Activated T-helper 1 cell treated with anti-CD3 and anti-CD28 coated beads, Interleukin-12 subunit alpha, Interleukin-12 subunit beta, Interleukin-2, Interleukin-4 antibody, amounts not matched to agents 30 ng/mL and 10 ng/mL and 1 ng/mL, durations not matched to agents 14 hours and 24 hours and 36 hours (primary cell): Measurements from ENCODE around the gene TRIM65. TPM values are rescaled to one million over a fixed set of nuclear protein-coding genes. Genes with fewer than 3 reads are reported as not detected.

ENCODE experiments used
- DNase-seq: peaks from one replicate; pipeline ENCODE4 v3.0.0; 2021; ENCODE audit warnings: low spot score
- H3K27ac Mint-ChIP-seq: one replicate; pipeline ENCODE4 v1.8.0; 2021; ENCODE audit warnings: mild to moderate bottlenecking, mixed read lengths
- H3K27me3 Mint-ChIP-seq: one replicate; pipeline ENCODE4 v1.8.0; 2022; ENCODE audit warnings: mild to moderate bottlenecking, moderate library complexity, mixed read lengths; ENCODE audit not compliant: insufficient read depth
- H3K36me3 Mint-ChIP-seq: one replicate; pipeline ENCODE4 v1.8.0; 2021; ENCODE audit warnings: low read depth, mixed read lengths
- H3K4me1 Mint-ChIP-seq: one replicate; pipeline ENCODE4 v1.8.0; 2021; ENCODE audit warnings: low read depth, mixed read lengths
- H3K4me3 Mint-ChIP-seq: one replicate; pipeline ENCODE4 v1.8.0; 2021; ENCODE audit warnings: mild to moderate bottlenecking, moderate library complexity, mixed read lengths
- H3K9me3 Mint-ChIP-seq: one replicate; pipeline ENCODE4 v1.8.0; 2021; ENCODE audit warnings: mixed read lengths
- intact Hi-C: fragments of 100-400 bp; cut with micrococcal nuclease; formaldehyde crosslinking; loops from one replicate; pipeline ENCODE4 v1.15.1; 2024
- total RNA-seq: library from RNA; stranded (reverse); gene quantifications from 2 replicates; pipeline ENCODE4 v1.2.3, GENCODE V29; 2022

Gene TRIM65, protein sequence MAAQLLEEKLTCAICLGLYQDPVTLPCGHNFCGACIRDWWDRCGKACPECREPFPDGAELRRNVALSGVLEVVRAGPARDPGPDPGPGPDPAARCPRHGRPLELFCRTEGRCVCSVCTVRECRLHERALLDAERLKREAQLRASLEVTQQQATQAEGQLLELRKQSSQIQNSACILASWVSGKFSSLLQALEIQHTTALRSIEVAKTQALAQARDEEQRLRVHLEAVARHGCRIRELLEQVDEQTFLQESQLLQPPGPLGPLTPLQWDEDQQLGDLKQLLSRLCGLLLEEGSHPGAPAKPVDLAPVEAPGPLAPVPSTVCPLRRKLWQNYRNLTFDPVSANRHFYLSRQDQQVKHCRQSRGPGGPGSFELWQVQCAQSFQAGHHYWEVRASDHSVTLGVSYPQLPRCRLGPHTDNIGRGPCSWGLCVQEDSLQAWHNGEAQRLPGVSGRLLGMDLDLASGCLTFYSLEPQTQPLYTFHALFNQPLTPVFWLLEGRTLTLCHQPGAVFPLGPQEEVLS
- total RNA-seq = 45.0 and 53.7 TPM in 2 replicates

DNA sequence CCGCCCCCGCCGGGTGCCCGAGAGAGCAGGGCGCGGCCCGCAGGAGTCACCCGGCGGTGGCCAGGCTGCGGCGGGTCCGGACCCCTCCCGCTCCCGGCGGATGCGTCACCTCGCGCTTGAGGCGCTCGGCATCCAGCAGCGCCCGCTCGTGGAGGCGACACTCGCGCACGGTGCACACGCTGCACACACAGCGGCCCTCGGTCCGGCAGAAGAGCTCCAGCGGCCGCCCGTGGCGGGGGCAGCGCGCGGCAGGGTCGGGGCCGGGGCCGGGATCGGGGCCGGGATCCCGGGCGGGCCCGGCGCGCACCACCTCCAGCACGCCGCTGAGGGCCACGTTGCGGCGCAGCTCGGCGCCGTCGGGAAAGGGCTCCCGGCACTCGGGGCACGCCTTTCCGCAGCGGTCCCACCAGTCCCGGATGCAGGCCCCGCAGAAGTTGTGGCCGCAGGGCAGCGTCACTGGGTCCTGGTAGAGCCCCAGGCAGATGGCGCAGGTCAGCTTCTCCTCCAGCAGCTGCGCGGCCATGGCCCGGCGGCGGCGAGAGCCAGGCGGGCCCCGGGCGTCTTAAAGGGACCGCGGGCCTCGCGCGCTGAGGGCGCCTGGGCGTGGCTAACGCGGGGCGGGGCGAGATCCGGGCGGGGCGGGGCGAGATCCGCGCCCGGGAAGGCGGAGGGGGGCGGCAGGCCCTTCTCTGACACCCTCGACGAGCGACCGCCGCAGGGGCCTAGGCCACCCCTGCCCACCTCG lies at the start of gene TRIM65:
TRIM65 (minus strand) TSS at position 537 of the 745 bp plus-strand sequence; CDS start at position 523, 14 bp downstream.
- Mint-ChIP-seq H3K27ac (peak within 1 kb of the TSS; percentile 77), H3K4me1 (peaks cover 26% of the 10 kb centered on the region), H3K9me3 (no peaks in the 10 kb centered on the region), H3K27me3 (no peaks in the 10 kb centered on the region), H3K4me3 (peak within 1 kb of the TSS; percentile 91), H3K36me3 (peaks cover 21% of the 10 kb centered on the region)
- DNase-seq = peak; percentile 73
- intact Hi-C loops = loop anchor here (1.0 to 5.0 kb wide), 3 partner anchors 8 to 119 kb away; partner anchors contain the start of genes MRPL38 and WBP2

DNA sequence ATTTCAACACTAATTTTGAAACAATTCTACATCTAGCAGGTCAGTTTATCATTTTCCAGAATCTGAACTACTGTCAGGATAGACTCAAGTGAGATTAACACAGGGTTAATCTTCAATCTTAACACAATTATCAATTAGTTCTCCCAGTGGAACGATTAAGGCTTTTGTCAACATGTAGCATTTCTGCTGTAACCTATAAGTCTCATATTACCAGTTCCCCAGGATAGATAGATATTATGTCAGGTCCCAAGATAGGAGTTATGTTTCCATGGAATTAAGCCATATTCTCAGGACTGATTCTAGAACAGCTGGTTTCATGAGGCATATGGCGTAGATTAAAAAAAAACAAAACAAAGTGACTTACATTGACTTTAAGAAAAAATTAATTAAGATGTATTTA lies 48.5 kb upstream of the TRIM65 start:
- Mint-ChIP-seq H3K36me3 (peaks cover 9% of the 10 kb centered on the region), H3K4me3 (no peak overlapping the region), H3K4me1 (peaks cover 12% of the 10 kb centered on the region), H3K27ac (no peak overlapping the region), H3K9me3 (no peaks in the 10 kb centered on the region), H3K27me3 (no peaks in the 10 kb centered on the region)
- DNase-seq = no peak
- intact Hi-C loops = no loop called here

DNA sequence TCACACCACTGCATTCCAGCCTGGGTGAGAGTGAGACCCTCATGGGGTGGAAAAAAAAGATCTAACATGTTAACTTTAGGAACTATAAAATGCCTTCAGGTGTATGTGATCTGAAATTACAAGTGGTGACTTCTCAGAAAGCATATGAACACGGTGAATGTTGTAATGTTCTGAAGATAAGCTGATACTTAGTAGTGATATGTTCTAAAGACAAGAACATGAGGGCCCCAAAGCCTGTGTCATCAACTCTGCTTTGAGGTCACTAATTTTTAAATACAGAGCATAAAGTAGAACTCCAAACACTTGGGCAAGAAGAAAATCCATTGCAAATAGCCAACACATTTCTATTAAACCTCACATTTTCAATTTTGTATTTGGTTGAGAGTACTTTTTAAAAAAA lies 46.7 kb upstream of the TRIM65 start:
- H3K27me3 Mint-ChIP-seq = no peaks in the 10 kb centered on the region
- H3K9me3 Mint-ChIP-seq = no peaks in the 10 kb centered on the region
- H3K36me3 Mint-ChIP-seq = peaks cover 5% of the 10 kb centered on the region
- no peak overlapping the region for H3K27ac Mint-ChIP-seq
- intact Hi-C loops = no loop called here
- peaks cover 13% of the 10 kb centered on the region for H3K4me1 Mint-ChIP-seq
- no peak overlapping the region for H3K4me3 Mint-ChIP-seq
- DNase-seq = no peak

DNA sequence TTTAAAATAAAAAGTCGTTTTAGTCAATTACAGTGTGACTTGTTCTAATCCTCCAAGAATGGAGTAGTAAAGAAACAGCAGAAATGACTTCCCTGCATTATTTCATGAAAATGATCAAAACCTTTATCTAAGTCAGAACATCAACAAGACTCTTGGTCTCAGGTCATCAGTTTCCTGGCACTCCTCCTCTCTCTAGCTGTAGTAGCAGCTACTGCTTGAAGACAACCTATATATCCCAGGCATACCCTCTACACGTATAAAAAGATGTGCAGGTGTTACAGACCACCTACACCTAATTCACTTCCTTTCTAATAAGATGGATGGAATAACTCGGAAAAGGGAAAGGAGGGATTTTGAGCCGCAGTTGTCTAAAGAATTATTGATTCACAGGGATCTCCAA lies 45.7 kb upstream of the TRIM65 start:
- no peak for DNase-seq

DNA sequence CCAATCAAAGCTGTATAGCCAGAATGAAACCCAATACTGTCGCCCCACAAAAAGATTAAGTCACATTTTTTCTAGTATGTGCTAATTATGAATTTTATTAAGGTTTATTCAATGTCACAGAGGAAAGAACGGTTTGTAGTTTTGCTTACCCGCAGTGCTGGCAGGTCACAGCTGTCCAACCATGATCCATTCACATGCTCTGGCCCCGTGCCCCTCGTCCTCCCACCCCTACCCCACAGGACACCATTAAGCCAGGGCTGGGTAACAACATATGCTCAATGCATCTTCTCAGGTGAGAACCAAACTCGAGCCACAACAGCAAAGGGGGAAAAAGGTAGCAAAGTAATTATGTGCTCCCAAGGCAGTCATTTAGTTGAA lies 44.7 kb upstream of the TRIM65 start:
- Mint-ChIP-seq H3K4me3 (peak overlapping the region; percentile 88), H3K9me3 (no peaks in the 10 kb centered on the region), H3K27ac (peak overlapping the region; percentile 13), H3K36me3 (no peaks in the 10 kb centered on the region), H3K27me3 (no peaks in the 10 kb centered on the region), H3K4me1 (peaks cover 13% of the 10 kb centered on the region)
- DNase-seq = no peak
- intact Hi-C loops = loop anchor here (1.0 kb wide), 4 partner anchors 37 to 730 kb away; partner anchors contain the start of genes ACOX1, MRPL38, TEN1 and WBP2

More for the DNA sequence above, 45.7 kb upstream of the TRIM65 start:
- intact Hi-C loops = no loop called here
- Mint-ChIP-seq H3K9me3 (no peaks in the 10 kb centered on the region), H3K27me3 (no peaks in the 10 kb centered on the region), H3K4me3 (no peak overlapping the region), H3K36me3 (no peaks in the 10 kb centered on the region), H3K4me1 (peaks cover 13% of the 10 kb centered on the region), H3K27ac (no peak overlapping the region)

DNA sequence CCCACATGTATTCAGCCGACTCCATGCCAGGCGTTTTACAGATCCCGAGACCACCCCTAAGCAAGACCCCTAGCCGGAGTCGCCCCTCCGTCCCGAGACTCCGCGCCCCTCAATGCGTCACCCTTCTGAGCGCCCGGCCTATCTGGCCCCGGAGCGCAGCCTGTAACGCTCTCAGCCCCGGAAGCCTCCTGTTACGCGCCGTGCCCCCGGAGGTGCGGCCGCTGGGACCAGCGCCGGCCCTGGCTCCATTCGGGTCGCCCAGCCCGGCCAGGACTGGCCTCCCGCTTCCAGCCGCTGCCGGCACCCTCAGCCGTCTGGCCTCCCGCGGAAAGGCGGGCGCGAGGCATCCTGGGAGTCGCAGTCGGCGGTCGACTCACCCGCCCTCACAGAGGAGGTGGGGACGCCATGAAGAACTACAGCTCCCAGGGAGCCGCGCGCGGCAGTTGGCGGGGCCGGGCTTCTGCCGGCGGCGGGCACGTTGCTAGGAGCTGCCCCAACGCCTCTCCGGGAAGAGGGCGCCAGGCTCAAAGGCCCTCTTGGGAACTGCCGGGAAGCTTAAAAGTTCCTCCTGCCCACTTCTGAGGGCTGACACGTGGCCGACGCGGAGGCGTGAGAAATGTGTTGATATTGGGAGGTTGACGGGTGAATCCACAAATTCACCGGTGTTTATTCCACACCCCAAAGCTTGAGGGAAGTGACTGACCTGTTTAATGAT lies 44.1 kb upstream of the TRIM65 start, which contains the start of gene FBF1:
FBF1 (minus strand) TSS at position 316 of the 715 bp plus-strand sequence. CDS start 2,893 bp downstream, outside the sequence.
- no peaks in the 10 kb centered on the region for H3K27me3 Mint-ChIP-seq
- peaks cover 13% of the 10 kb centered on the region for H3K4me1 Mint-ChIP-seq
- H3K9me3 Mint-ChIP-seq = no peaks in the 10 kb centered on the region
- H3K4me3 Mint-ChIP-seq = peak within 1 kb of the TSS; percentile 88
- DNase-seq = peak; percentile 88
- peak within 1 kb of the TSS; percentile 50 for H3K27ac Mint-ChIP-seq
- H3K36me3 Mint-ChIP-seq = no peaks in the 10 kb centered on the region
- intact Hi-C loops = loop anchor here (1.0 kb wide), 4 partner anchors 37 to 730 kb away; partner anchors contain the start of genes ACOX1, MRPL38, TEN1 and WBP2

DNA sequence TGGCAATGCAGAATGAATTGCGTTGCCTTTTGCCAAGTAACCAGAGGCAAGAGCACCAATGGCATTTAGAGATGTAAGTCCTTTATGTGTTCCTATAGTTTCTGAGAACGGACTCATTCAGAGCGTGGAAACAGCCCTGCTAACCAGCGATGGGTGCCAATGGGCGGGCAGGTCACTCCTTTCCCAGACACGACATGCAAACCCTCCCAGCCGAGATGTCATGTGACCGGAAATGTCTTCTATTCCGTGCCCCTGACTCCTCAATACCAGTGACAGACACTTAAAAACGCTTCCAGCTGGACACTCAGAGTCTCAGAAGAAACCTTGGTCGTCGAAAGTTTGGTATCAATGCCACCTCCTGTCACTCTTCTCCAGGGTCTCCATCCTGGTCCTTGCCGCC lies 40.9 kb upstream of the TRIM65 start:
- no peaks in the 10 kb centered on the region for H3K36me3 Mint-ChIP-seq
- H3K4me3 Mint-ChIP-seq = no peak overlapping the region
- H3K4me1 Mint-ChIP-seq = peaks cover 13% of the 10 kb centered on the region
- intact Hi-C loops = no loop called here
- DNase-seq = no peak
- H3K27me3 Mint-ChIP-seq = no peaks in the 10 kb centered on the region
- H3K9me3 Mint-ChIP-seq = no peaks in the 10 kb centered on the region
- H3K27ac Mint-ChIP-seq = no peak overlapping the region

DNA sequence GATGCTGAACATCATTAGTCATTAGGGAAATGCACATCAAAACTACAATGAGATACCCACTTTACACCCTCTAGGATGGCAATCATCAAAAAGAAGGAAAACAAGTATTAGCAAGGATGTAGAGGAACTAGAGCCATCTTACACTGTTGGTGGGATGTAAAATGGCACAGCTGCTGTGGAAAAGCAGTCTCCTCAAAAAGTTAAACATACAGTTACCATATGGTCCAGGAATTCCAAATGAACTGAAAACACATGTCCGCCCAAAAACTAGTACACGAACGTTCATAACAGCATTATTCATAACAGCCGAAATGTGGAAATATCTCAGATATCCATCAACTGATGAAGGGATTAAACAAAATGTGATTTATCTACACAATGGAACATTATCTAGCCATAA lies 37.1 kb upstream of the TRIM65 start:
- Mint-ChIP-seq H3K27ac (no peak overlapping the region), H3K27me3 (no peaks in the 10 kb centered on the region), H3K9me3 (no peaks in the 10 kb centered on the region), H3K4me1 (no peaks in the 10 kb centered on the region), H3K4me3 (no peak overlapping the region), H3K36me3 (peaks cover 2% of the 10 kb centered on the region)
- intact Hi-C loops = no loop called here
- DNase-seq = no peak

DNA sequence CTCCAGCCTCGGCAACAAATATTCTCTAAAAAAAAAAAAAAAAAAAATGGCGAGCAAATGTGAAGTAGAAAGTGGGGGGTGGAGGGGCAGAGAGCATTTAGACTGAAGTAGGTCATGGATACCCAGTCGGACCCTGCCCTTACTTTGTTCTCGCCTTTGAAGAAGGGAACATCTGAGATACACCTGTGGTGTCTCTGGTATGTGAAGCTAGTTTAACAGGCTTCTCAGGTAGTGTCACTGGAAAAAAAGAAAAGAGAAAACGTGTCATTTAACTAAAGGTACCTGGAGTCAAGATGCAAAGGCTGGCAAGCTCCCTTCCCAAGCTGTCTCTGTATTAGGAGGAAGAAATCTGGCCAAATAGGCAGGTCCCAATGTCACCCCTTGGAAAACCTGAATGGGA lies 36.1 kb upstream of the TRIM65 start:
- no peaks in the 10 kb centered on the region for H3K9me3 Mint-ChIP-seq
- DNase-seq = no peak
- H3K27ac Mint-ChIP-seq = no peak overlapping the region
- H3K4me3 Mint-ChIP-seq = no peak overlapping the region
- intact Hi-C loops = no loop called here
- H3K36me3 Mint-ChIP-seq = peaks cover 4% of the 10 kb centered on the region
- no peaks in the 10 kb centered on the region for H3K27me3 Mint-ChIP-seq
- no peaks in the 10 kb centered on the region for H3K4me1 Mint-ChIP-seq

DNA sequence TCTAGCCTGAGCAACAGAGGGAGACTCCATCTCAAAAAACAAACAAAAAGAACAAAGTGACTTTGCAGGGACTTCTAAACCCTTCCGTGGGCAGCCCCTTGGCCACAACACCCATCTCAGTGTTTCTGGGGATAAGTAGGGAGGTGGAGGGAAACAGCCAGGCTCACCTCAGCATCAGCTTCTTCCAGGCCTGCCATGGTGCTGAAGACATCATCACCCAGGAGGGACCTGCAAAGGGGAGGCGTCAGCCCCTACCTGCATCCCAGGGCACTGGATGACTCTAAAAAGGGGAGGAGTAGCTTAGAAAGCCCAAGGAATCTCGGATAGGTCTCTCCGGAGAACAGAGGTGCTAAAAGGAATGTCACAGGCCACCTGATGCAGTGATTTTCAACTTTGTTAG lies 34.3 kb upstream of the TRIM65 start:
- no peak for DNase-seq
- Mint-ChIP-seq H3K36me3 (peaks cover 4% of the 10 kb centered on the region), H3K4me3 (no peak overlapping the region), H3K27ac (no peak overlapping the region), H3K9me3 (no peaks in the 10 kb centered on the region), H3K27me3 (no peaks in the 10 kb centered on the region), H3K4me1 (no peaks in the 10 kb centered on the region)
- intact Hi-C loops = no loop called here

DNA sequence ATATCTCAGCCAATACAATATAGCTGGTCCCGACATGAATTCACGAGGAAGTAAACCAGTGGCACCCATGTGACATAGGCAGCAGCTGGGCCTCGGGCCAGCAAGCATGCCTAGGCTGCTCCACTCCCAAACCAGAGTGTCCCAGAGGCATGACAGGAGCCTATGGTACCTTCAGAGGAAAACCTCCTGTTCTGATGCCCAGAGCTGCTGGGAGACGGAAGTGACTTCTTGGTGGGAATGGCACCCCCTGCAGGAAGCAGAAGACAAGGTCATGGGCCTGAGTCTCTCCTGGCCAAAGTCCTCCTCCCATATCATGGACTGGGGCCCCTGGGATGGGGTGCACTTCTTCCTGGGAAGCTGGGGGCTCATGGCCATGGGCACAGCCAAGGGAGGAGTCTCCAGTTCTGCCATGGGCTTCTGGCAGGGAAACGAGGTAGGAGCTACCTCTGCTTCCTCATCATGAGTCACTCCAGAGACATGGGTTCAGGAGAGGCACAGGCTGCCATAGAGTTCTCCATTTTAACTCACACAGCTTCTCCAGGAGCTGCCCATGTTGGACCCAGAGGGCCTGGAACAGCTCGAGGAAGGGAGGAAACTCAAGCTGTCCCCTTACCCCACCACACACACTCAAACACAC lies 30.7 kb upstream of the TRIM65 start:
- H3K9me3 Mint-ChIP-seq = no peaks in the 10 kb centered on the region
- H3K36me3 Mint-ChIP-seq = peaks cover 4% of the 10 kb centered on the region
- no peaks in the 10 kb centered on the region for H3K4me1 Mint-ChIP-seq
- H3K4me3 Mint-ChIP-seq = no peak overlapping the region
- no peak overlapping the region for H3K27ac Mint-ChIP-seq
- intact Hi-C loops = no loop called here
- no peaks in the 10 kb centered on the region for H3K27me3 Mint-ChIP-seq
- no peak for DNase-seq

DNA sequence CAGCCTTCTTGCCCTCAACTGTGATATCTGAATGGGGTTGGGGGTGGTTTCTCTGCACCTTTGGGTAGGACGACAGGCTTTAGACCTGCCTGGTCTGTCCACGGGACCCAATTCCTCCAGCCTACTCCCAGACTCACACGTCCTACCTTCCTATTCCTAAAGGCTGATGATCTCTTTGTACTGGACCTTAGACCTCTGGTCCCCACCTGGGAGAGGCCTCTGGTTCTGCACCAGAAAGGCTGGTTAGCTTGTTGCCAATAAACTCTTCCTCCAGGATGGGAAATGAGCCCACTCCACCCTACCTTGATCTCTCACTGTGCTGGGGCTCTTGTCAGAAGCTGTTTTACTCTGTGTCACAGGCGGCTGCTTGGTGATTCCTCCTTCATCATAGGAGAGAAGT lies 29.7 kb upstream of the TRIM65 start:
- no peak overlapping the region for H3K4me3 Mint-ChIP-seq
- H3K27me3 Mint-ChIP-seq = no peaks in the 10 kb centered on the region
- no peak for DNase-seq
- peaks cover 2% of the 10 kb centered on the region for H3K36me3 Mint-ChIP-seq
- H3K4me1 Mint-ChIP-seq = no peaks in the 10 kb centered on the region
- intact Hi-C loops = no loop called here
- H3K27ac Mint-ChIP-seq = no peak overlapping the region
- H3K9me3 Mint-ChIP-seq = no peaks in the 10 kb centered on the region
